ENCODE measurements around the gene REV1.

DNA sequence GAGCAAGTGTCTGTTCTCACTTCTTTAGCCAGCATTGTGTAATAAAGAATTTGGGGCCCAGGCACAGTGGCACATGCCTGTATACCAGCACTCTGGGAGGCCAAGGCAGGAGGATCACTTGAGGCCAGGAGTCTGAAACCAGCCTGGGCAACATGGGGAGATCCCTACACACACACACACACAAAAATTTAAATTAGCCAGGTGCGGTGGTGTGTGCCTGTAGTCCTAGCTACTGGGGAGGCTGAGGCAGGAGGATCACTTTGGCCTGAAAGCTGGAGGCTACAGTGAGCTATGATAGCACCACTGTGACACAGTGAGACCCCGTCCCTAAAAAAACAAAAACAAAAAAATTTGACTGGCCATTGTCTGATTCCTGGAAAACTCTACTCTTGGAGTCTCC is 8.3 kb downstream of the REV1 start:
- TF ChIP-seq RXRA (IDR thresholded peaks at IDR 0.05) (no peak), TAF1 (conservative IDR thresholded peaks at IDR 0.05) (no peak), EGR1 (IDR thresholded peaks at IDR 0.05; ENCODE audit: low read depth in 2 of 2) (no peak), FOXA2 (IDR thresholded peaks at IDR 0.05) (no peak), RAD21 (IDR thresholded peaks at IDR 0.05) (no peak), GABPA (IDR thresholded peaks at IDR 0.05 in 1 of 2, conservative IDR thresholded peaks at IDR 0.05 in 1 of 2) (no peak)
- TF ChIP-seq, protein P1, sequence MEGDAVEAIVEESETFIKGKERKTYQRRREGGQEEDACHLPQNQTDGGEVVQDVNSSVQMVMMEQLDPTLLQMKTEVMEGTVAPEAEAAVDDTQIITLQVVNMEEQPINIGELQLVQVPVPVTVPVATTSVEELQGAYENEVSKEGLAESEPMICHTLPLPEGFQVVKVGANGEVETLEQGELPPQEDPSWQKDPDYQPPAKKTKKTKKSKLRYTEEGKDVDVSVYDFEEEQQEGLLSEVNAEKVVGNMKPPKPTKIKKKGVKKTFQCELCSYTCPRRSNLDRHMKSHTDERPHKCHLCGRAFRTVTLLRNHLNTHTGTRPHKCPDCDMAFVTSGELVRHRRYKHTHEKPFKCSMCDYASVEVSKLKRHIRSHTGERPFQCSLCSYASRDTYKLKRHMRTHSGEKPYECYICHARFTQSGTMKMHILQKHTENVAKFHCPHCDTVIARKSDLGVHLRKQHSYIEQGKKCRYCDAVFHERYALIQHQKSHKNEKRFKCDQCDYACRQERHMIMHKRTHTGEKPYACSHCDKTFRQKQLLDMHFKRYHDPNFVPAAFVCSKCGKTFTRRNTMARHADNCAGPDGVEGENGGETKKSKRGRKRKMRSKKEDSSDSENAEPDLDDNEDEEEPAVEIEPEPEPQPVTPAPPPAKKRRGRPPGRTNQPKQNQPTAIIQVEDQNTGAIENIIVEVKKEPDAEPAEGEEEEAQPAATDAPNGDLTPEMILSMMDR (IDR thresholded peaks at IDR 0.05; ENCODE audit: low read depth, low read length, missing input control), result no peak
- TF ChIP-seq, protein P2, sequence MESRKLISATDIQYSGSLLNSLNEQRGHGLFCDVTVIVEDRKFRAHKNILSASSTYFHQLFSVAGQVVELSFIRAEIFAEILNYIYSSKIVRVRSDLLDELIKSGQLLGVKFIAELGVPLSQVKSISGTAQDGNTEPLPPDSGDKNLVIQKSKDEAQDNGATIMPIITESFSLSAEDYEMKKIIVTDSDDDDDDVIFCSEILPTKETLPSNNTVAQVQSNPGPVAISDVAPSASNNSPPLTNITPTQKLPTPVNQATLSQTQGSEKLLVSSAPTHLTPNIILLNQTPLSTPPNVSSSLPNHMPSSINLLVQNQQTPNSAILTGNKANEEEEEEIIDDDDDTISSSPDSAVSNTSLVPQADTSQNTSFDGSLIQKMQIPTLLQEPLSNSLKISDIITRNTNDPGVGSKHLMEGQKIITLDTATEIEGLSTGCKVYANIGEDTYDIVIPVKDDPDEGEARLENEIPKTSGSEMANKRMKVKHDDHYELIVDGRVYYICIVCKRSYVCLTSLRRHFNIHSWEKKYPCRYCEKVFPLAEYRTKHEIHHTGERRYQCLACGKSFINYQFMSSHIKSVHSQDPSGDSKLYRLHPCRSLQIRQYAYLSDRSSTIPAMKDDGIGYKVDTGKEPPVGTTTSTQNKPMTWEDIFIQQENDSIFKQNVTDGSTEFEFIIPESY (IDR thresholded peaks at IDR 0.05), result no peak
- TF ChIP-seq, protein P3, sequence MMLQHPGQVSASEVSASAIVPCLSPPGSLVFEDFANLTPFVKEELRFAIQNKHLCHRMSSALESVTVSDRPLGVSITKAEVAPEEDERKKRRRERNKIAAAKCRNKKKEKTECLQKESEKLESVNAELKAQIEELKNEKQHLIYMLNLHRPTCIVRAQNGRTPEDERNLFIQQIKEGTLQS (IDR thresholded peaks at IDR 0.05), result no peak
- TF ChIP-seq, protein P4, sequence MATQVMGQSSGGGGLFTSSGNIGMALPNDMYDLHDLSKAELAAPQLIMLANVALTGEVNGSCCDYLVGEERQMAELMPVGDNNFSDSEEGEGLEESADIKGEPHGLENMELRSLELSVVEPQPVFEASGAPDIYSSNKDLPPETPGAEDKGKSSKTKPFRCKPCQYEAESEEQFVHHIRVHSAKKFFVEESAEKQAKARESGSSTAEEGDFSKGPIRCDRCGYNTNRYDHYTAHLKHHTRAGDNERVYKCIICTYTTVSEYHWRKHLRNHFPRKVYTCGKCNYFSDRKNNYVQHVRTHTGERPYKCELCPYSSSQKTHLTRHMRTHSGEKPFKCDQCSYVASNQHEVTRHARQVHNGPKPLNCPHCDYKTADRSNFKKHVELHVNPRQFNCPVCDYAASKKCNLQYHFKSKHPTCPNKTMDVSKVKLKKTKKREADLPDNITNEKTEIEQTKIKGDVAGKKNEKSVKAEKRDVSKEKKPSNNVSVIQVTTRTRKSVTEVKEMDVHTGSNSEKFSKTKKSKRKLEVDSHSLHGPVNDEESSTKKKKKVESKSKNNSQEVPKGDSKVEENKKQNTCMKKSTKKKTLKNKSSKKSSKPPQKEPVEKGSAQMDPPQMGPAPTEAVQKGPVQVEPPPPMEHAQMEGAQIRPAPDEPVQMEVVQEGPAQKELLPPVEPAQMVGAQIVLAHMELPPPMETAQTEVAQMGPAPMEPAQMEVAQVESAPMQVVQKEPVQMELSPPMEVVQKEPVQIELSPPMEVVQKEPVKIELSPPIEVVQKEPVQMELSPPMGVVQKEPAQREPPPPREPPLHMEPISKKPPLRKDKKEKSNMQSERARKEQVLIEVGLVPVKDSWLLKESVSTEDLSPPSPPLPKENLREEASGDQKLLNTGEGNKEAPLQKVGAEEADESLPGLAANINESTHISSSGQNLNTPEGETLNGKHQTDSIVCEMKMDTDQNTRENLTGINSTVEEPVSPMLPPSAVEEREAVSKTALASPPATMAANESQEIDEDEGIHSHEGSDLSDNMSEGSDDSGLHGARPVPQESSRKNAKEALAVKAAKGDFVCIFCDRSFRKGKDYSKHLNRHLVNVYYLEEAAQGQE (IDR thresholded peaks at IDR 0.05), result no peak
- TF ChIP-seq, protein P5, sequence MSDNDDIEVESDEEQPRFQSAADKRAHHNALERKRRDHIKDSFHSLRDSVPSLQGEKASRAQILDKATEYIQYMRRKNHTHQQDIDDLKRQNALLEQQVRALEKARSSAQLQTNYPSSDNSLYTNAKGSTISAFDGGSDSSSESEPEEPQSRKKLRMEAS (IDR thresholded peaks at IDR 0.05), result no peak

Measured in liver (tissue), 3 donors.